Measurements from ENCODE around the gene GRIA1.

The GRIA1 gene

GRCh38 chr5:153782589-153783361 lies 292.3 kb downstream of the GRIA1 start:
- Histone ChIP-seq H3K4me1 (ENCODE audit: insufficient read depth, poor library complexity, severe bottlenecking) (peaks cover 20% of the 10 kb centered on the region), H3K9me3 (ENCODE audit: severe bottlenecking) (no peaks in the 10 kb centered on the region), H3K36me3 (ENCODE audit: low read depth) (no peaks in the 10 kb centered on the region), H3K27me3 (ENCODE audit: insufficient read depth, poor library complexity, severe bottlenecking) (no peaks in the 10 kb centered on the region), H3K4me3 (ENCODE audit: severe bottlenecking) (no peak overlapping the region), H3K27ac (ENCODE audit: poor library complexity, severe bottlenecking) (peak overlapping the region; percentile 11)
- TF ChIP-seq CTCF (IDR thresholded peaks at IDR 0.05; ENCODE audit: poor library complexity, severe bottlenecking), result peak; percentile 47
- DNase-seq (ENCODE audit: low spot score) (no peak), ATAC-seq (ENCODE audit: low read depth) (peak; percentile 89)

- Histone ChIP-seq H3K27me3 (ENCODE audit: insufficient read depth, poor library complexity, severe bottlenecking) (no peaks in the 10 kb centered on the region), H3K4me3 (ENCODE audit: severe bottlenecking) (no peak overlapping the region), H3K27ac (ENCODE audit: poor library complexity, severe bottlenecking) (peak overlapping the region; percentile 11), H3K4me1 (ENCODE audit: insufficient read depth, poor library complexity, severe bottlenecking) (peaks cover 20% of the 10 kb centered on the region), H3K36me3 (ENCODE audit: low read depth) (no peaks in the 10 kb centered on the region), H3K9me3 (ENCODE audit: severe bottlenecking) (no peaks in the 10 kb centered on the region)
- ATAC-seq (ENCODE audit: low read depth) (no peak), DNase-seq (ENCODE audit: low spot score) (no peak)
- no peak for TF ChIP-seq CTCF (IDR thresholded peaks at IDR 0.05; ENCODE audit: poor library complexity, severe bottlenecking)
Observed at GRCh38 chr5:153783362-153783658, 292.8 kb downstream of the GRIA1 start.

GRCh38 chr5:153784277-153784676 lies 293.8 kb downstream of the GRIA1 start:
- Histone ChIP-seq H3K4me3 (ENCODE audit: severe bottlenecking) (no peak overlapping the region), H3K27me3 (ENCODE audit: insufficient read depth, poor library complexity, severe bottlenecking) (no peaks in the 10 kb centered on the region), H3K4me1 (ENCODE audit: insufficient read depth, poor library complexity, severe bottlenecking) (peaks cover 20% of the 10 kb centered on the region), H3K27ac (ENCODE audit: poor library complexity, severe bottlenecking) (peak overlapping the region; percentile 11), H3K36me3 (ENCODE audit: low read depth) (no peaks in the 10 kb centered on the region), H3K9me3 (ENCODE audit: severe bottlenecking) (no peaks in the 10 kb centered on the region)
- ATAC-seq (ENCODE audit: low read depth) (peak; percentile 66), DNase-seq (ENCODE audit: low spot score) (no peak)
- TF ChIP-seq CTCF (IDR thresholded peaks at IDR 0.05; ENCODE audit: poor library complexity, severe bottlenecking), result no peak

GRCh38 chr5:153791339-153791738 lies 300.9 kb downstream of the GRIA1 start:
- no peak for TF ChIP-seq CTCF (IDR thresholded peaks at IDR 0.05; ENCODE audit: poor library complexity, severe bottlenecking)

GRCh38 chr5:153792305-153792704 lies 301.8 kb downstream of the GRIA1 start:
- Histone ChIP-seq H3K27ac (ENCODE audit: poor library complexity, severe bottlenecking) (no peak overlapping the region), H3K9me3 (ENCODE audit: severe bottlenecking) (no peaks in the 10 kb centered on the region), H3K27me3 (ENCODE audit: insufficient read depth, poor library complexity, severe bottlenecking) (no peaks in the 10 kb centered on the region), H3K4me1 (ENCODE audit: insufficient read depth, poor library complexity, severe bottlenecking) (no peaks in the 10 kb centered on the region), H3K4me3 (ENCODE audit: severe bottlenecking) (no peak overlapping the region), H3K36me3 (ENCODE audit: low read depth) (no peaks in the 10 kb centered on the region)
- ATAC-seq (ENCODE audit: low read depth) (no peak), DNase-seq (ENCODE audit: low spot score) (no peak)
- no peak for TF ChIP-seq CTCF (IDR thresholded peaks at IDR 0.05; ENCODE audit: poor library complexity, severe bottlenecking)

More at GRCh38 chr5:153791339-153791738, 300.9 kb downstream of the GRIA1 start:
- ATAC-seq (ENCODE audit: low read depth) (no peak), DNase-seq (ENCODE audit: low spot score) (no peak)
- H3K4me1 ChIP-seq (ENCODE audit: insufficient read depth, poor library complexity, severe bottlenecking), result no peaks in the 10 kb centered on the region
- H3K27ac ChIP-seq (ENCODE audit: poor library complexity, severe bottlenecking), result no peak overlapping the region
- H3K27me3 ChIP-seq (ENCODE audit: insufficient read depth, poor library complexity, severe bottlenecking), result no peaks in the 10 kb centered on the region
- no peaks in the 10 kb centered on the region for H3K36me3 ChIP-seq (ENCODE audit: low read depth)
- no peaks in the 10 kb centered on the region for H3K9me3 ChIP-seq (ENCODE audit: severe bottlenecking)
- no peak overlapping the region for H3K4me3 ChIP-seq (ENCODE audit: severe bottlenecking)
